Stimulated activated CD8-positive, alpha-beta memory T cell treated with anti-CD3 and anti-CD28 coated beads, Interleukin-4, amount 100 ng/mL, for 1 hour (primary cell): ENCODE measurements around the gene C17orf107.

Experiments
- DNase-seq, 2 donors: peaks; one replicate each; pipeline ENCODE4 v3.0.0-alpha.2; 2020; ENCODE audit warnings: low read depth in 2 of 2, low spot score in 1 of 2

Gene C17orf107

DNA sequence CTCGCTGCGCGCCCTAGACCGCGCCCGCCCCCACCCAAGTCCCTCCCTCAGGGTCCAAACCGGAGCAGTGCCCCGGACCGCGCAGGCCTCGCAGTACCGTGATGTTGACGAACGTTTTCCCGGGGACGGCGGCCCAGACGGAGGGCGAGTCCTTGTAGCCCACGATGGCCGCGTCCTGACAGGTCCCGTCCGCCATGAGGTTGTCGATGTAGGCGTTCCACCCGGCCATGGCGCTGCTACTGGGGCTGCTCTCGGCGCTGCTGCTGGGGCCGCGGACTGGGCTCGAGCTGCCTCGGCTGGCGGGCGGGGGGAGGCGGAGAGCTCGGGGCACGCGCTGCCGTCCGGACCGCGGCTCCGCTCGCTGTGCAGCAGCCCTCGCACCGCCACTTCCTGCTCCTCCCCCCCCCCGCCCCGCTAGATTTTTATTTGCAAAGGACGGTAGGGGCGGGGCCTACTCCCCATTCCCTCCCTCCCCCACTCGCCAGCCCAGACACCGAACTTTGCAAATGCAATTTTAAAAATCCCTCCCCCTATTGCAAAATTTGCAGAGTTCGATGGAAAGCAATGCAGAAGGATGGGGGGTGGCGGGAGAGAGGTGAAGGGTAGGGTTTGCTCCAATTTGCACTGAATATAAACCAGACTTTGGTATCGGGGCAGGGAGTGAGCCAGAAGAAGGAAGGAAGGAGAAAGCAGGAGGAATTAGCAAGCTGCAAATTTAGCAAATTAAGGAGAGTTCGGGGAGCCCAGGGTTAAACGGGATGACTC lies 49.0 kb downstream of the C17orf107 start, which contains the start of gene PFN1:
TSS of gene PFN1 (minus strand) at position 365 of the 765 bp plus-strand sequence. CDS start at position 229, 136 bp downstream.
- peak; percentile 75 to 82 for DNase-seq

DNA sequence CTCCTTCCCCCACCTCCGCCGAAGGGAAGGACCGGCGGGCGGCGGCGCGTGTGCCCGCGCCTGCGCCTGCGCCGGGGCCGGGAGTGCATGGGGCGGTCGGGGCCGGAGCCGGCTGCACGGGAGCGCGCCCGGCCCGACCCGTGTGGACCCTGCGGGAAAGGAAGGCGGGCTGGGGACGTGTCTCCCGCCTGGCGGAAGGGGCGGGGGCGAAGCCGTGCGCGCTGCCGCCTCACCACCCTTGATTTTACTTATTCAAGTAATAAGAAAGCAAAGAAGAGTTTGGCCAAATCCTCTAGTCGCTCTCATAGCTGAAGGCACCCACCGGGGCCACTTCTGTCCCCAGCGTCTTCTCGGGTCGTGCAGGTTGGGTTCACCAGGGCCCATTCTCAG lies 49.6 kb downstream of the C17orf107 start:
- no peak for DNase-seq

DNA sequence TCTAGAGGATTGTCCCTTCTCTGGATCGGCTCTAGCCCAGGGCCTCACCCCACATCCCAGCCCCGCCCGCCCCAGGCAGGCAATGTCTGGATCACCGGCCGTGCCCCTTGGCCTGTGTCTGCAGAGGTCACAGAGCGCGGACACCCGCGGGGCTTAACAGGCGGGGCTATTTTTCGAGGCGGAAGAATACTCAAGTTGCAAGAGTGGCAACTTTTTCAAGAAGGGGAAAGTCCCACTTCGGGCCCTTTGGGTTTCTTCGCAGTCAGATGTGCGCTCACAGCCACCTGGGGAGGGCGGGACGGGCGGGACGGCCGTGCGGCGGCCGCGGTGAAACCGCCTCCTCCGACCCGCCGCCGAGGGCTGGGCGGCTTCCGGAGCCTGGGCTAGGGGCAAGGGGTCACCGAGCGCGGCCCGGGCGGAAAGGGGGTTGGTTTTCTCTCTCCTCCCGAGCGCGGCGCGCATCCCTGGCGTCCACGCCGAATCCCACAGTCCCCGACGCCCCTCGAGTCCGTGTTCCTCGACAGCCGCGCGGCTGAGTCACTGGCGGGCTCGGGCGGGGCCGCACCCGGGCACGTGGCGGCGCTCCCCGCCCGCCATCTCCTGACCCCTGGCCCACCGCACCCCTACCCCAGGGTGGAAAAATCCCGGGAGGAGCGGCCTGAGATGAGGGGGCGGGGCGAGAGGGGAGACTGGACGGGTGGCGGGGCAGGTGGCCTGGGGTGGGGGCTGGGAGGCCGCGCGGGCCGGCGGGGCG lies 50.2 kb downstream of the C17orf107 start:
- no peak for DNase-seq

DNA sequence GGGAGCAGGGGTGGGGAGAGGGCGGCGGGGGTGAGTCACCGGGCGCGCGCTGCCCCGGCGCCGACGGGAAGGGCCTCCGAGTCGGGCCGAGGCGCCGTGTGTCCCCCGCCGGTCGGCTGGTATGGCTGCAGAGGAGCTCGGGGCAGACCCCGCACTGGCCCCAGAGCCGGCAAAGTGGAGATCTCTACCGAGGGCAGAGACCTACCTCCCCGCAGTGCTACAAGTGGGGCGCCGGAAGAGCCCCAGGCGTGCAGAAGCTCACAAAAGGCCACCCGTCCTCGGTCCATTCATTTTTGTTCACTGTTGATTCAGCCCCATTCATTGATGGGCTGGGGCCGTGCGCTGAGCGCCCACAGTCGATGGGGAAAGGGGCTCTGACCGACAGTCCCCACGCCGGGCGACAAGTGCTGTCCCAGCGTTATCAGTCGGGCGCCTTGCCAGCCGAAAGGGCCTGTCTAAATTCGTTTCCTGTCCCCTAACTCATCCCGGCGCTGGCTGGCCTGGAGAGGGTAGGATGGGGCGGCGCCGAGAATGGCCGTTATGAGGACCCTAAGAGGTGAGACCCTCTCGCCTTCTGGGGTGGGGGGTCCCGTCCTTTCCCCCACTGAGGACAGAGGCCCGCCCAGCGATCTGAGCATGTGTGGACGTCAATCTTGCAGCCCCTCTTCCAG lies 50.9 kb downstream of the C17orf107 start:
- DNase-seq: no peak

DNA sequence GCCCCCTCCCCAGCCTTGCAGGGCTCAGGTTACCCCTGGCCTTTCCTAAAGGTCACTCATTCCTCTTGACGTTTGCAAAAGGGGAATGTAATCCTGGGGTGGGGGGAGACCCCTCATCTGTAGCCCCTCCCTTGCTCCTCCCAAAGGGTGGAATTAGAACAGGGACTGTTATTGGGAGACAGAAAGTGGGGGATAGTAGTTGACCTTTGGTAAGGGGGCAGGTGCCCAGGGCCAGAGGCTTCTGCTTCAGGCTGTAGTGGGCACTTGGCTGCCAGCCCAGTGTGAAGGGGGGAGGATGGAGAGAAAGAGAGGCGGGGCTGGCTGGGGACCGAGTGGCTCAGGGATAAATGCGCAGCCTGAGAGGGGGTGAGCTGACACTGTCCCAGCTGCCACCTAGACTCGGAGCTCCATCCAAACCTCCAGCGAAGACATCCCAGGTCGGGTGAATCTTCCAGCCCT lies 51.4 kb downstream of the C17orf107 start, which contains the start of gene ENO3:
TSS of gene ENO3 (plus strand) at position 374 of the 459 bp plus-strand sequence. CDS start 711 bp downstream, outside the sequence.
- no peak for DNase-seq

DNA sequence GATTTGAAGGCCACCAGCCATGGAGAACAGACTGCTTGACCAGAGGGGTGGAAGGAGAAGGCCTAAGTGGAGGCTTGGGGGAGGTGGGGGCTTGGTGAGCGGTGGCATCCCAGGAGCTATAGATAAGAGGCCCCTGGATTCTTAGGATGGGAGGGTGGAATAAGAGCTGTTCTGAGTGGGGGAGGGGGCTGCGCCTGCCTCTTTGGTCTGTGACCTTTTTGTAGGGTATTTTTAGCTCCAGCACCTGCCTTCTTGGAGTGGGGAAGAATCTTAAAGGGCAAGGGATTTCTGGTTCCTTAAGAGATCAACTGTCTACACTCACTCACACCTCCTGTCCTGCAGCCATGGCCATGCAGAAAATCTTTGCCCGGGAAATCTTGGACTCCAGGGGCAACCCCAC lies 52.1 kb downstream of the C17orf107 start:
- no peak for DNase-seq
